NCI-H774 (cell line): Measurements from ENCODE around the gene SNX6.
"Not testable (repeated sequence)": the region's sequence is repeated elsewhere in the genome, so short reads cannot be mapped to it uniquely, and the experiment has no call there.

ENCODE experiments used
- DNase-seq: peaks from one replicate; lab custom pipeline; 2025; lab: John Stamatoyannopoulos, UW

Gene SNX6

DNA sequence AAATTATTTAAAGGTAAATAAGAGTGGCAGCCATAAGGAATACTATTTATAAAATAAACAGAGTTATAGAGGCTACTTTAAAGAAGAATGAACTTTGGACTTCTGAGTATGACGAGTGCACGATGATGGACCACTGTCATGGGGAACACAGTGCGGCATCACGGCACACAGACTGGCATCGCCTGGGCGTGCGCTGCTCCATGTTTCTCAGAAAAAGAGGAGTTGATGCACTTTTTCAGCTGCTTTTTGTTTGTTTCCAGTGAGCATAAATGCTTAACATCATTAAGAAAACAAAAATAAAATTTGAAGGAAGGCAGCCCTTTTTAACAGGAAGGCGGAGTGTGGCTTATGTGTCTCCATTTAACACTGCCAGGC, 67.2 kb downstream of the SNX6 start:
- no peak for DNase-seq

DNA sequence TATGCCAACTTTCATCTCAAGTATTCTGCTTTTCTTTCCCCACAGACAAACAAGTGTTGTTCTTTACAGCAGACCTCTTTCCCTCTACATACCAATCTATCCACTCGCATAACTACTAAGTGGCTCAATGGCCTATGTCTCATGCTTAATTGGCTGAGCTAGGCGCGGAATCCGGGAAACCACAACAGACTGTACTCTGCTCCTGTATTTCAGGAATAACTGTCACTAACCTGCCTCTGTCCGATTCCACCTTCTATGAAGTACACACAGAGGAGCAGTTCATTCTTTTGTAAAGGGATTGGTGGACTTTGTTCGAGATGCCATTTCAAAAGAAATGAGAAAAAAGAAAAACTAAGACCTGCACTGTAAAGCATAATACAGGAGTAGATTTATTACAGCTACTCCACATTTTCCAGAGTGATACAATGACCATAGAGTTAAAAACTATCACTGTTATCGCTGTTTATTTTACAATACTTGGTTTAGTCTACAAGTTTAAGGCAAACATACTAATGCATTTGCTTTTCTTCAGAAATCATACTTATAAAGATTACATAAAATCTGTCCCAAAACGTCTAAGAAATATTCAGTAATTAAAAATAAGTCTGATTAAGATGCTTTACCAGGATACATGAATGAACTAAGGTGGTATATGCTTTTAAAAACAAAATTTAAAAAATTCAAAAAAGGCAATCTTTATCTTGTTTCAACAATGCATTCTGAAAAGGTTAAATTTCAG, 67.7 kb downstream of the SNX6 start:
- not testable (repeated sequence) for DNase-seq

DNA sequence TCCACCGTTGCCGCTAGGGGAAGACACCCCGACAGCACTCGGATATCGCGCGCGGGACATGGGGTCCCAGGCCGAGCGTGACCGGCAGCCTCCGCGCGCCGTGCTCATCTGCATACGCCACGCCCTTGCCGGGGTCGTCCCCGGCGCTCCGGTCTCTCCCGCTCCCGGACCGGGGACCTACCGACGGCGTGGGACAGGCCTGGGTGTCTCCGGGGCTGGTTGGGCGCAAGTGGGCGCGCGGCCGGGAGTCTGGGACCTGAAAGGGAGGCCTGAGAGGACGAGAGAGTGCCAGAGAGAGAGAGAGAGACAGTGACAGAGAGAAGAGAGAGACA, 73.5 kb downstream of the SNX6 start:
- DNase-seq = not testable (repeated sequence)

GRCh38 chr14:34555583-34556497, 74.1 kb downstream of the SNX6 start:
- DNase-seq = not testable (repeated sequence)

DNA sequence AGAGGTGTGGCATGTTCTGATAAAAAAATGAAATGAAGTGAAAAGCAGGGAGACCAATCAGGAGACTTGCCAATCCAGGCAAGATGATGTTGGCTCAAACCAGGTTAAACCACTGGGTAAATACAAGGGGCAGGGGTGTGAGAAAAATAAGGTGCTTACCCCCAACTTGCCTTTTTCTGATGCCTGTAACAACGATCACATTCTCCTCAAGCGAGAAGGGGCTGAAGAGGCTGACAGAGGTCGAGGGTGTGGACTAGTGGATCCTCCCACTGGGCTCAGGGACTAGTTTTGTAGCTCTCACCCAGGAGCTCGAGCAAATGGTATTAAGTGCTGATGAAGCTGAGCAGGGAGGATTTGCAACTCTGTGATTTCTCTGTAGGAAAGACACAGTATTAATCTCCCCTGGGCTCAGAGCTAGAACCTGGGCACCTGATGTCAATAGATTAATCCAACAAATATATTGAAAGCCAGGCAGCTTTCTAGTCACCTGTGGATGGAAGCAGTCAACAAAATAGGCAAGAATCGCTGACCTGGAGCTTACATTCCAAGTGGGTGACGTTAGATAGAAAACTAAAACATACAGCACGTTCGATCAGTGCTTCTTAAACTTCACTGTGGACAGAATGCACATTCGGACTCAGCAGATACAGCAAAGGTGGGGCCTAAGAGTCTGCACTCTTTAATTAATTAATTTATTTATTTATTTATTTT, 75.3 kb downstream of the SNX6 start:
- no peak for DNase-seq

DNA sequence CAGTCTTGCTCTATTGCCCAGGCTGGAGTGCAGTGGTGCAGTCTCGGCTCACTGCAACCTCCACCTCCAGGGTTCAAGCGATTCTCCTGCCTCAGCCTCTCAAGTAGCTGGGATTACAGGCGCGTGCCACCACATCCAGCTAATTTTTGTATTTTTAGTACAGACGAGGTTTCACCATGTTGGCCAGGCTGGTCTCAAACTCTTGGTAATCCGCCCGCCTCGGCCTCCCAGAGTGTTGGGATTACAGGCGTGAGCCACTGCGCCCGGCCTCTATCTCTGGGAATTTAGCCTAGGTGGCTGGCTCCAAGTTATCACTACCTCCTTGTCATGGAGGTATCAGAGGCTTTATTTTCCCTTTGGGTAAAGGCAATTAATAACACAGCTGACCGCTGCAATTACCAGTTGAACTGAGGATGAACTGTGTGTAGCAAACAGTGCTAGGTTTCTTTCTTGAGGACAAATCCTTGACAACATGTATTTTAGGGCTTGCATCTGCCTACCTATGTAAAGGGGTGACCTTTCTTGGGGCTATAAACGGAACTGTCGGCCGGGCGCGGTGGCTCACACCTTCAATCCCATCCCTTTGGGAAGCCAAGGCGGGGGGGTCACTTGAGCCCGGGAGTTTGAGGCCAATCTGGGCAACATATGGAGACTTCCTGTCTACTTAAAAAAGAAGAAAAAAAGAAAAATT, 80.5 kb downstream of the SNX6 start:
- not testable (repeated sequence) for DNase-seq

- DNase-seq = no peak
Measured at GRCh38 chr14:34548472-34548981, 81.4 kb downstream of the SNX6 start.

DNA sequence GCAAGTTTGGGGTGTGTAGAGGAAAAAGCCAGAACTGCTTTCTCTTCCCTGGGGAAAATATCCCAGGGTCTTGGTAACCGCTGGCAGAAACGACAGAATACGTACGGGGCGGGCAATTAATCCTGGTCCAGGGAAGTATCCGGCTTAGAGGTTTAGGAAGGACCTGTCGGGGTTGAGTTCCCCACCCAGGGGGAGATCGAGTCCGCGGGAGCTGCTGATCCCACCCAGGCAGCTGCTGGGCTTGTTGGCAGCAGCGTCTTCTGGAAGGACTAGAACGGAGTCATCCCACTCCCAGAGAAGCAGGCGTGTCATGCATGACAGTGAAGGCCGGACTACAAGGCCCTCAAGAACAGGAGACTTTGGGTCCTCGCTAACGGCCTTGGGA, 82.8 kb downstream of the SNX6 start:
- not testable (repeated sequence) for DNase-seq

DNA sequence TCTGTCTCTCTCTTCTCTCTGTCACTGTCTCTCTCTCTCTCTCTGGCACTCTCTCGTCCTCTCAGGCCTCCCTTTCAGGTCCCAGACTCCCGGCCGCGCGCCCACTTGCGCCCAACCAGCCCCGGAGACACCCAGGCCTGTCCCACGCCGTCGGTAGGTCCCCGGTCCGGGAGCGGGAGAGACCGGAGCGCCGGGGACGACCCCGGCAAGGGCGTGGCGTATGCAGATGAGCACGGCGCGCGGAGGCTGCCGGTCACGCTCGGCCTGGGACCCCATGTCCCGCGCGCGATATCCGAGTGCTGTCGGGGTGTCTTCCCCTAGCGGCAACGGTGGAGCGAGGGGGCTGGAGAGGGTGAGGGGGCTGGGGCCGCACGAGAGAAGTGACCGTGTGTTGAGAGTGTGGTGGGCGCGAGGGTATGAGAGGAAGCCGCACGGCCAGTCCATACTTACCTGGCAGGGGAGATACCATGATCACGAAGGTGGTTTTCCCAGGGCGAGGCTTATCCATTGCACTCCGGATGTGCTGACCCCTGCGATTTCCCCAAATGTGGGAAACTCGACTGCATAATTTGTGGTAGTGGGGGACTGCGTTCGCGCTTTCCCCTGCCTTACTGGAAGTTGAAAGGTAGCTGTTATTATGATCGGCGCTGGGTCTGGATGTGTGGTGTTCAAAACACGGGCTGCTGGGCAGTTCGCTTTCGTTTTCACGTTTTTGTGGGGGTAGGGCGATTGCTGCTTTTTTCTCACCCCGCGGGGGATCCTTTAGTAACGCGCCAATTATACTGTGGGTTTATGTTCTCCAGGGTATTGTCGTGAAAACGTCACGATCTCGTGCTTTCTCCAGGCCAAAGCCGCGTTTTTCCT, 83.4 kb downstream of the SNX6 start:
- not testable (repeated sequence) for DNase-seq

GRCh38 chr14:34540181-34541059, 89.5 kb downstream of the SNX6 start:
- DNase-seq = not testable (repeated sequence)

- no peak for DNase-seq
Measured at GRCh38 chr14:34539407-34540180, 90.4 kb downstream of the SNX6 start, which contains the start of gene EAPP. Gene EAPP (minus strand): TSS chr14:34539701. CDS start chr14:34539628, 73 bp downstream.

DNA sequence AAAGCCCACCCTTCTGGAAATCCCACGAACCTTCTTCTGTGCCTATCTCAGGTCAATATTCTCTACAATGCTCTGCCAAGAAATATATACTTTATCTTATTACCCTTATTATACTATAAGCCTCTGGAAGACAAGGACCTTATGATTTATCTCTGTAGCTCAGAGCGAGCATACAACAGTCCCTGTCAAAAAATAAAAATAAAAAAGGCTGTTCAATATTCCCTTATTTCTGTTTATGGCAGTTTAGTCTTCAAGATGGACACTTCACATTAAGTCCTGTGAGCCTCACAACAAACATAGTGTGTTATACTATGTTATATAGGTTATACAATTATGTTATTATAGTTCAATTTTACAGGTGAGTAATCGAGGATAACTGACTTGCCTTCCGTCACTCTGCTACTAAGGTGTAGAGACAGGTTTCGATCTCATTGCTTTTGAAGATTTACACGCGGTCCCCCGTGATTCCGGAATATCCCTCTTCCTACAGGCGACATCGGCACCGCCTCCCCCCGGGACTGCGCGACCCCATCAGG, 91.0 kb downstream of the SNX6 start:
- no peak for DNase-seq

DNA sequence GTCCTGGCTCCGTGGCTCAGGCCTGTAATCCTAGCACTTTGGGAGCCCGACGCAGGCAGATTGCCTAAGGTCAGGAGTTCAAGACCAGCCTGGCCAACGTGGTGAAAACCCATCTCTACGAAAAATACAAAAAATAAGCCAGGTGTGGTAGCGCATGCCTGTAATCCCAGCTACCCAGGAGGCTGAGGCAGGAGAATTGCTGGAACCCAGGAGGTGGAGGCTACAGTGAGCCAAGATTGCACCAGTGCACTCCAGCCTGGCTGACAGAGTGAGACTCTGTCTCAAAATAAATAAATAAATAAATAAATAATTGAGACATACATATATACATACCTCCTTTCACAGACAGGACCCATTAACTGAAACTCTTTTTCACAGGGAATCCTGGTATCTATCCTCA, 91.9 kb downstream of the SNX6 start:
- DNase-seq = not testable (repeated sequence)

- DNase-seq = no peak
Measured at GRCh38 chr14:34537677-34538009, 92.3 kb downstream of the SNX6 start.

DNA sequence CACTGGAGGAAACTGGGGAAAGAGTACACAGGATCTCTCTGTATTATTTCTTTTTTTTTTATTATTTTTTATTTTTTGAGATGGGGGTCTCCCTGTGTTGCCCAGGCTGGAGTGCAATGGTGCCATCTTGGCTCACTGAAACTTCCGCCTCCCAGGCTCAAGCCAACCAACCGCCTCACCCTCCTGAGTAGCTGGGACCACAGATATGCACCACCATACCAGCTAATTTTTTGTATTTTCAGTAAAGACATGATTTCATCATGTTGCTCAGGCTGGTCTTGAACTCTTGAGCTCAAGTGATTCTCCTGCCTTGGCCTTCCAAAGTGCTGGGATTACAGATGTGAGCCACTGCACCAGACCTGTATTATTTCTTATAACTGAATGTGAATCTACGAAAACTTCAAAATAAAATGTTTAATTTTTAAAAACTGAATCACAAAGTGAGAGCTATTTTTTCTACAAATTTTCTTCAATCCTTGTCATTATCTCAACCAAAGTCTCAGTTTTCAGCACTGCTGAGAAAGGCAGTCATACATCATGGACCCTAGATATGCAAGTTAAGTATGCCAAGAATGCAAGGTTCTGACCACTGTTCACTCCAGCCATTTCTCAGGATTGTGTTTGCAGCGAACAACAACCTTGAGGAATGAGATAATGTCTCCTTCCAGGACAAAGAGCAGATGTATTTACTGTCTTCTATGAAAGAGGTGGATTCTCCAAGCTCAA, 92.8 kb downstream of the SNX6 start:
- DNase-seq = no peak

DNA sequence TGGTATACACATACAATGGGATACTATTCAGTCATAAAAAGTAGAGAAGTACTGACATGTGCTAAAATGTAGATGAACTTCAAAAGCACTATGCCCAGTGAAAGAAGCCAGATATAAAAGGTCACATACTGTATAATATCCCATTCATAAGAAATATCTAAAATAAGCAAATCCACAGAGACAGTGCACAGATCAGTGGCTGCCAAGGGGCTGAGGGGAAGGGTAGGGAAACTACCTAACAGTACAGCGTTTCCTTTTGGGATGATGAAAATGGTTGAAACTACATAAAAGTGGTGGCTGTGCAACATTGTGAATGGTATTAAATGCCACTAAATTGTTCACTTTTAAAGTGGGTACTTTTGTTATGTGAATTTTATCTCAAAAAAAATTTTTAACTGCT, 102.4 kb downstream of the SNX6 start:
- DNase-seq = no peak

DNA sequence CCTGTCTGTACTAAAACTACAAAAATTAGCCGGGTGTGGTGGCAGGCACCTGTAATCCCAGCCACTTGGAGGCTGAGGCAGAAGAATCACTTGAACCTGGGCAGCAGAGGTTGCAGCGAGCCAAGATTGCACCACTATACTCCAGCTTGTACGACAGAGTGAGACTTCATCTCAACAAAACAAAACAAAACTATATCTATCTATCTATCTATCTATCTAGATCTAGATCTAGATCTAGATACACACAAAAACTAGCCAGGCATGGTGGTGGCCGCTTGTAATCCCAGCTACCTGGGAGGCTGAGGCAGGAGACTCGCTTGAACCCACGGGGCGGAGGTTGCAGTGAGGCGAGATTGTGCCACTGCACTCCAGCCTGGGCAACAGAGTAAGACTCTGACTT, 105.7 kb downstream of the SNX6 start:
- DNase-seq = not testable (repeated sequence)

DNA sequence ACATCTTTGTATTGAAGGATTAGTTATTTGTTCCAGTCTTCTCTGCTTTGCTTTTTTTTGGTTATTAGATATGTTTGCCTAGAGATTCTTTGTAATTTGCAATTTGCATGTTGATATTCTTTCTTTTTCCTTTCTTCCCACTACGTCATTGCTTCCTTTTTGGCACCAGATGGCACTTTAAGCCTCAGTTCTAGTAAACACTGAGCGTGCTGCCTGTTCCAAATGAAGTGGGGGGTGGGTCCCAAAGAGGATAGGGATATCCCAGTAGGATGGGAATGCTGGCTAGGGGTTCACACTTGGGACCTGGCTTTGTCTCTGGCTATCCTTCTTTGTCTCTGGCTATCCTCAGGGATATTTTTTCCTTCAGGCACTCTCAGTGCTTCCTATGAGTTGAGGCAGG, 107.5 kb downstream of the SNX6 start:
- no peak for DNase-seq
